CD14-positive monocyte (primary cell): ENCODE results near the gene CKAP2L. TPM values are rescaled to one million over a fixed set of nuclear protein-coding genes. Genes with fewer than 3 reads are reported as not detected.
A peak's percentile ranks its signal among the peaks of the same experiment; 100 is the strongest.

Source experiments
- DNase-seq, 3 donors: peaks; one replicate each; pipeline ENCODE4 v3.0.0-alpha.2; 2011 to 2022
- H2AFZ ChIP-seq: 2 replicates; pipeline ENCODE4 v1.6.0; 2012; ENCODE audit warnings: mild to moderate bottlenecking, low read depth, low read length, inconsistent platforms; ENCODE audit not compliant: insufficient read depth, poor library complexity, severe bottlenecking
- H3K27ac ChIP-seq, 2 donors: 1 replicate in 1 of 2; 2 replicates in 1 of 2; pipeline ENCODE4 v1.5.1; 2012 to 2013; ENCODE audit warnings: low read length in 2 of 2, control low read depth in 1 of 2, inconsistent platforms in 1 of 2, low read depth in 1 of 2, mild to moderate bottlenecking in 1 of 2
- H3K27me3 ChIP-seq, 2 donors: one replicate each; pipeline versions ENCODE4 v1.6.0 to v1.6.1; 2011 to 2013; ENCODE audit warnings: low read length in 2 of 2; ENCODE audit not compliant: control insufficient read depth in 2 of 2, insufficient read depth in 2 of 2
- H3K36me3 ChIP-seq, 2 donors: replicated peaks in 1 of 2; 1 replicate in 1 of 2; 2 replicates in 1 of 2; pipeline versions ENCODE4 v1.5.1 to v1.6.1; 2012 to 2013; ENCODE audit warnings: low read length in 2 of 2, control low read depth in 1 of 2, inconsistent platforms in 1 of 2, mild to moderate bottlenecking in 1 of 2; ENCODE audit not compliant: insufficient read depth in 2 of 2, control insufficient read depth in 1 of 2
- H3K4me1 ChIP-seq, 2 donors: 1 replicate in 1 of 2; 2 replicates in 1 of 2; pipeline versions ENCODE4 v1.5.1 to v1.6.1; 2012 to 2013; ENCODE audit warnings: low read length in 2 of 2, control low read depth in 1 of 2, inconsistent platforms in 1 of 2, mild to moderate bottlenecking in 1 of 2, moderate library complexity in 1 of 2; ENCODE audit not compliant: insufficient read depth in 2 of 2, control insufficient read depth in 1 of 2
- H3K4me2 ChIP-seq: replicated peaks from 2 replicates; pipeline ENCODE3; 2012; ENCODE audit warnings: low read length, moderate library complexity, mild to moderate bottlenecking; ENCODE audit not compliant: poor library complexity, severe bottlenecking; ENCODE audit errors: extremely low read depth
- H3K4me3 ChIP-seq, 3 experiments: fragments of 200-600 bp in 1 of 3; sonication (generic) in 1 of 3; replicated peaks in 1 of 3; 1 replicate in 2 of 3; 2 replicates in 1 of 3; pipeline ENCODE4 v1.5.1; 2011 to 2013; ENCODE audit warnings: low read length in 3 of 3, mild to moderate bottlenecking in 3 of 3, control low read depth in 2 of 3, low read depth in 2 of 3, inconsistent platforms in 1 of 3, moderate library complexity in 1 of 3
- H3K79me2 ChIP-seq: 2 replicates; pipeline ENCODE4 v1.6.0; 2012; ENCODE audit warnings: mild to moderate bottlenecking, control low read depth, inconsistent platforms, low read length, moderate library complexity; ENCODE audit not compliant: insufficient read depth
- H3K9ac ChIP-seq: 2 replicates; pipeline ENCODE4 v1.6.0; 2017; ENCODE audit warnings: low read length, mild to moderate bottlenecking; ENCODE audit not compliant: insufficient read depth, poor library complexity, severe bottlenecking
- H3K9me3 ChIP-seq, 2 donors: replicated peaks in 1 of 2; 1 replicate in 1 of 2; 2 replicates in 1 of 2; pipeline versions ENCODE4 v1.5.1 to v1.6.1; 2012 to 2013; ENCODE audit warnings: low read length in 2 of 2, control low read depth in 1 of 2; ENCODE audit not compliant: control insufficient read depth in 1 of 2, insufficient read depth in 1 of 2
- H4K20me1 ChIP-seq: 2 replicates; pipeline ENCODE4 v1.6.0; 2012; ENCODE audit warnings: mild to moderate bottlenecking, low read length, control low read depth, moderate library complexity; ENCODE audit not compliant: insufficient read depth
- H3K27ac Mint-ChIP-seq, 7 donors: one replicate each; pipeline ENCODE4 v1.8.0; 2020; ENCODE audit warnings: mild to moderate bottlenecking in 7 of 7, mixed read lengths in 7 of 7, moderate library complexity in 6 of 7, inconsistent platforms in 2 of 7
- H3K27me3 Mint-ChIP-seq, 3 donors: one replicate each; pipeline ENCODE4 v1.8.0; 2021 to 2022; ENCODE audit warnings: low read depth in 3 of 3, mild to moderate bottlenecking in 3 of 3, mixed read lengths in 3 of 3, moderate library complexity in 3 of 3, inconsistent platforms in 1 of 3
- H3K36me3 Mint-ChIP-seq, 2 donors: one replicate each; pipeline ENCODE4 v1.8.0; 2020; ENCODE audit warnings: mixed read lengths in 2 of 2, inconsistent platforms in 1 of 2, mild to moderate bottlenecking in 1 of 2
- H3K4me1 Mint-ChIP-seq: one replicate; pipeline ENCODE4 v1.8.0; 2020; ENCODE audit warnings: mild to moderate bottlenecking, mixed read lengths
- H3K4me3 Mint-ChIP-seq, 2 donors: one replicate each; pipeline ENCODE4 v1.8.0; 2020; ENCODE audit warnings: mild to moderate bottlenecking in 2 of 2, mixed read lengths in 2 of 2, moderate library complexity in 1 of 2
- H3K9me3 Mint-ChIP-seq, 7 donors: one replicate each; pipeline ENCODE4 v1.8.0; 2020 to 2022; ENCODE audit warnings: mixed read lengths in 7 of 7, mild to moderate bottlenecking in 6 of 7, moderate library complexity in 6 of 7, inconsistent platforms in 2 of 7
- WGBS: methylation state at CpG from one replicate; pipeline ENCODE4 v1.1.5; 2013; ENCODE audit warnings: missing lambda C conversion rate; ENCODE audit not compliant: insufficient coverage; 5-methylcytosine and 5-hydroxymethylcytosine counted together
- intact Hi-C, 2 donors: fragments of 100-400 bp; cut with micrococcal nuclease; formaldehyde crosslinking; loops; one replicate each; pipeline versions ENCODE4 v1.15.0 to v1.15.1; 2023
- polyA plus RNA-seq, 3 donors: library from polyadenylated mRNA; depleted of rRNA in 1 of 3; unstranded in 2 of 3; stranded (reverse) in 1 of 3; fragments of 300-500 nt in 2 of 3; fragments of >200 nt in 1 of 3; fragmentation: Illumina TruSeq in 2 of 3; gene quantifications; 1 replicate in 2 of 3; 2 replicates in 1 of 3; pipeline ENCODE4 v1.2.3, GENCODE V29; 2012 to 2021
- TF ChIP-seq, protein P1 (sequence below): fragments of 200-600 bp; IDR thresholded peaks from one replicate; pipeline ENCODE4 v1.8.0; 2022; ENCODE audit warnings: antibody characterized with exemption, mild to moderate bottlenecking

Gene CKAP2L
- polyA plus RNA-seq, 3 donors: 0.04 to 0.24 TPM; not detected in 1

DNA sequence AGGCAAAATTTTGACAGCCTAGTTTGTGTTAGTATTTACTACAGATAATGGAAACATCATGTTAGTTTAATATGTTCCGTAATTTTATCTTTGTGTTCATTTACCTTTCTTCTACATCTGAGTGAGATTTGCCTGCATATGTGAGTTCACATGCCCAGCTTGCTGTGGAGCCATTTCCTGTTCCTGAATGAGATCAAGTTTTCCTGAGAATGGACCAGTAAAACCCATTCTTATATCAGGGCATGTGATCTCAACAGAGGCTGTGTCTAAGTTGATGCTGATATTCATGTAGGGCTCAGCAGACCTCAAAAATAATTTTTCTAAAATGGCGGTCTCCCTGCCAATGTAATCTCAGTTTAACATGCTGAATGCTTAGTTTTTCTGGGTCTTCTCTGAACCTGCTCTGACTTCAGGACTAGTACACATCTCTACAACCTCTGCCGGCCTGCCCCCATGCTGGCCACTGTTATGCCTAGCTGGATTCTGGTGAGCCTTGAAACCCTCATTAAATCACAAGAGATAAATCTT lies 18.8 kb upstream of the CKAP2L start:
- Histone ChIP-seq H3K79me2 (no peaks in the 10 kb centered on the region), H3K4me1 (peaks cover 36 to 53% of the 10 kb centered on the region in 2 donors), H3K9ac (no peak overlapping the region), H3K4me3 (no peak overlapping the region), H3K9me3 (no peaks in the 10 kb centered on the region), H2AFZ (no peak overlapping the region), H3K27me3 (no peaks in the 10 kb centered on the region), H3K27ac (no peak overlapping the region), H4K20me1 (no peaks in the 10 kb centered on the region), H3K4me2 (no peak overlapping the region), H3K36me3 (no peaks in the 10 kb centered on the region)
- peaks cover 2% of the 10 kb centered on the region in 2 donors for H3K36me3 Mint-ChIP-seq
- peak overlapping the region in 6 of 7 donors; percentile 23 to 89 (median 72) for H3K27ac Mint-ChIP-seq
- H3K9me3 Mint-ChIP-seq: peaks cover 0 to 2% (median 0%) of the 10 kb centered on the region in 7 donors
- peaks cover 0 to 9% (median 2%) of the 10 kb centered on the region in 3 donors for H3K27me3 Mint-ChIP-seq
- DNase-seq: no peak
- TF ChIP-seq, protein P1, sequence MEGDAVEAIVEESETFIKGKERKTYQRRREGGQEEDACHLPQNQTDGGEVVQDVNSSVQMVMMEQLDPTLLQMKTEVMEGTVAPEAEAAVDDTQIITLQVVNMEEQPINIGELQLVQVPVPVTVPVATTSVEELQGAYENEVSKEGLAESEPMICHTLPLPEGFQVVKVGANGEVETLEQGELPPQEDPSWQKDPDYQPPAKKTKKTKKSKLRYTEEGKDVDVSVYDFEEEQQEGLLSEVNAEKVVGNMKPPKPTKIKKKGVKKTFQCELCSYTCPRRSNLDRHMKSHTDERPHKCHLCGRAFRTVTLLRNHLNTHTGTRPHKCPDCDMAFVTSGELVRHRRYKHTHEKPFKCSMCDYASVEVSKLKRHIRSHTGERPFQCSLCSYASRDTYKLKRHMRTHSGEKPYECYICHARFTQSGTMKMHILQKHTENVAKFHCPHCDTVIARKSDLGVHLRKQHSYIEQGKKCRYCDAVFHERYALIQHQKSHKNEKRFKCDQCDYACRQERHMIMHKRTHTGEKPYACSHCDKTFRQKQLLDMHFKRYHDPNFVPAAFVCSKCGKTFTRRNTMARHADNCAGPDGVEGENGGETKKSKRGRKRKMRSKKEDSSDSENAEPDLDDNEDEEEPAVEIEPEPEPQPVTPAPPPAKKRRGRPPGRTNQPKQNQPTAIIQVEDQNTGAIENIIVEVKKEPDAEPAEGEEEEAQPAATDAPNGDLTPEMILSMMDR: no peak
- intact Hi-C loops: loop anchor here in 1 of 2 donors (2.0 kb wide), 1 partner anchor 14 kb away; no protein-coding TSS in a partner anchor
- WGBS: 96% methylated on average over 2 of the region's 3 CpGs
- H3K4me1 Mint-ChIP-seq: peaks cover 42% of the 10 kb centered on the region
- H3K4me3 Mint-ChIP-seq: no peak overlapping the region

- H3K36me3 Mint-ChIP-seq: peaks cover 2% of the 10 kb centered on the region in 2 donors
These were observed 17.9 kb upstream of the CKAP2L start for GRCh38 chr2:112782234-112782799.

More at GRCh38 chr2:112782234-112782799, 17.9 kb upstream of the CKAP2L start:
- Histone ChIP-seq H3K27me3 (no peaks in the 10 kb centered on the region), H3K79me2 (no peaks in the 10 kb centered on the region), H3K36me3 (no peaks in the 10 kb centered on the region), H3K4me2 (no peak overlapping the region), H3K9me3 (no peaks in the 10 kb centered on the region), H3K4me3 (no peak overlapping the region), H3K27ac (no peak overlapping the region), H3K9ac (no peak overlapping the region), H2AFZ (no peak overlapping the region), H4K20me1 (no peaks in the 10 kb centered on the region), H3K4me1 (peaks cover 26 to 43% of the 10 kb centered on the region in 2 donors)
- no CpG with 5 or more reads among the region's 3 CpGs for WGBS
- intact Hi-C loops: loop anchor here in 1 of 2 donors (2.0 kb wide), 1 partner anchor 14 kb away; no protein-coding TSS in a partner anchor
- H3K27me3 Mint-ChIP-seq: peaks cover 0 to 9% (median 4%) of the 10 kb centered on the region in 3 donors
- peaks cover 0 to 2% (median 0%) of the 10 kb centered on the region in 7 donors for H3K9me3 Mint-ChIP-seq
- DNase-seq: no peak
- peak overlapping the region in 1 of 7 donors; percentile 66 for H3K27ac Mint-ChIP-seq
- no peak overlapping the region for H3K4me3 Mint-ChIP-seq
- TF ChIP-seq, protein P1: no peak
- H3K4me1 Mint-ChIP-seq: peaks cover 33% of the 10 kb centered on the region
